Colonic mucosa (tissue), 4 donors: ENCODE measurements around the gene POMP. TPM values are rescaled to one million over a fixed set of nuclear protein-coding genes. Genes with fewer than 3 reads are reported as not detected.

Experiments
- DNase-seq: peaks from one replicate; pipeline ENCODE4 v3.0.0-alpha.2; 2020
- H3K27ac ChIP-seq: fragments of 200-600 bp; one replicate; pipeline ENCODE4 v1.8.0; 2021
- H3K27me3 ChIP-seq: fragments of 200-600 bp; one replicate; pipeline ENCODE4 v1.8.0; 2021
- H3K36me3 ChIP-seq: fragments of 200-600 bp; one replicate; pipeline ENCODE4 v1.8.0; 2021
- H3K4me1 ChIP-seq: fragments of 200-600 bp; one replicate; pipeline ENCODE4 v1.8.0; 2021; ENCODE audit warnings: mild to moderate bottlenecking
- H3K4me3 ChIP-seq: fragments of 200-600 bp; one replicate; pipeline ENCODE4 v1.8.0; 2021
- H3K9ac ChIP-seq, 2 donors: one replicate each; pipeline ENCODE4 v1.7.0; 2013; ENCODE audit warnings: control low read depth in 2 of 2, low read depth in 2 of 2, low read length in 2 of 2
- H3K9me3 ChIP-seq: fragments of 200-600 bp; one replicate; pipeline ENCODE4 v1.8.0; 2021
- intact Hi-C: fragments of 100-400 bp; cut with DNase I; formaldehyde crosslinking; loops from one replicate; pipeline ENCODE4 v1.14.1; 2022
- total RNA-seq, 2 donors: library from RNA; stranded (reverse); fragmentation: NEBNext Ultra II Directional in 1 of 2; extraction: Animal tissue kit (Norgen Biotek cat#: 25700) in 1 of 2; gene quantifications; one replicate each; pipeline ENCODE4 v1.2.1, GENCODE V29; 2021
- TF ChIP-seq, protein P1 (sequence below): fragments of 200-600 bp; IDR thresholded peaks from one replicate; pipeline ENCODE4 v1.8.0; 2022; ENCODE audit warnings: antibody characterized with exemption, mild to moderate bottlenecking
- donor health status: healthy.
- donor health status: DM: no; HTN: no; CAD: no.
- donor health status: DM: no; HTN: no; CAD: no.

The POMP gene
- total RNA-seq, 2 donors from 2014 or later, result 82.0 to 94.1 TPM

GRCh38 chr13:28718196-28718542, 59.2 kb downstream of the POMP start:
- no peaks in the 10 kb centered on the region for H3K36me3 ChIP-seq
- peak overlapping the region; percentile 61 for H3K4me3 ChIP-seq
- H3K27me3 ChIP-seq, result no peaks in the 10 kb centered on the region
- TF ChIP-seq, protein P1, sequence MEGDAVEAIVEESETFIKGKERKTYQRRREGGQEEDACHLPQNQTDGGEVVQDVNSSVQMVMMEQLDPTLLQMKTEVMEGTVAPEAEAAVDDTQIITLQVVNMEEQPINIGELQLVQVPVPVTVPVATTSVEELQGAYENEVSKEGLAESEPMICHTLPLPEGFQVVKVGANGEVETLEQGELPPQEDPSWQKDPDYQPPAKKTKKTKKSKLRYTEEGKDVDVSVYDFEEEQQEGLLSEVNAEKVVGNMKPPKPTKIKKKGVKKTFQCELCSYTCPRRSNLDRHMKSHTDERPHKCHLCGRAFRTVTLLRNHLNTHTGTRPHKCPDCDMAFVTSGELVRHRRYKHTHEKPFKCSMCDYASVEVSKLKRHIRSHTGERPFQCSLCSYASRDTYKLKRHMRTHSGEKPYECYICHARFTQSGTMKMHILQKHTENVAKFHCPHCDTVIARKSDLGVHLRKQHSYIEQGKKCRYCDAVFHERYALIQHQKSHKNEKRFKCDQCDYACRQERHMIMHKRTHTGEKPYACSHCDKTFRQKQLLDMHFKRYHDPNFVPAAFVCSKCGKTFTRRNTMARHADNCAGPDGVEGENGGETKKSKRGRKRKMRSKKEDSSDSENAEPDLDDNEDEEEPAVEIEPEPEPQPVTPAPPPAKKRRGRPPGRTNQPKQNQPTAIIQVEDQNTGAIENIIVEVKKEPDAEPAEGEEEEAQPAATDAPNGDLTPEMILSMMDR, result no peak
- intact Hi-C loops, result no loop called here
- peak overlapping the region; percentile 94 for H3K27ac ChIP-seq
- peak overlapping the region; percentile 77 to 89 for H3K9ac ChIP-seq
- H3K4me1 ChIP-seq, result no peaks in the 10 kb centered on the region
- DNase-seq, result no peak
- no peaks in the 10 kb centered on the region for H3K9me3 ChIP-seq

- Histone ChIP-seq H3K36me3 (no peaks in the 10 kb centered on the region), H3K9ac (peak within 1 kb of the TSS; percentile 77 to 89), H3K27ac (peak within 1 kb of the TSS; percentile 94), H3K27me3 (no peaks in the 10 kb centered on the region), H3K4me3 (peak within 1 kb of the TSS; percentile 61), H3K9me3 (no peaks in the 10 kb centered on the region), H3K4me1 (no peaks in the 10 kb centered on the region)
- intact Hi-C loops, result no loop called here
- TF ChIP-seq, protein P1, result no peak
- DNase-seq, result peak; percentile 98
Measured at GRCh38 chr13:28718543-28719226, 59.8 kb downstream of the POMP start, which contains the start of gene SLC46A3. Gene SLC46A3, minus strand, starts transcription at chr13:28718970. Its CDS starts 972 bp downstream, at chr13:28717998.

- Histone ChIP-seq H3K9ac (peak overlapping the region; percentile 60 to 89), H3K4me1 (no peaks in the 10 kb centered on the region), H3K27me3 (no peaks in the 10 kb centered on the region), H3K36me3 (no peaks in the 10 kb centered on the region), H3K27ac (peak overlapping the region; percentile 94), H3K9me3 (no peaks in the 10 kb centered on the region), H3K4me3 (peak overlapping the region; percentile 61)
- DNase-seq, result no peak
- intact Hi-C loops, result no loop called here
- TF ChIP-seq, protein P1, result no peak
Measured at GRCh38 chr13:28719227-28720055, 60.5 kb downstream of the POMP start.

DNA sequence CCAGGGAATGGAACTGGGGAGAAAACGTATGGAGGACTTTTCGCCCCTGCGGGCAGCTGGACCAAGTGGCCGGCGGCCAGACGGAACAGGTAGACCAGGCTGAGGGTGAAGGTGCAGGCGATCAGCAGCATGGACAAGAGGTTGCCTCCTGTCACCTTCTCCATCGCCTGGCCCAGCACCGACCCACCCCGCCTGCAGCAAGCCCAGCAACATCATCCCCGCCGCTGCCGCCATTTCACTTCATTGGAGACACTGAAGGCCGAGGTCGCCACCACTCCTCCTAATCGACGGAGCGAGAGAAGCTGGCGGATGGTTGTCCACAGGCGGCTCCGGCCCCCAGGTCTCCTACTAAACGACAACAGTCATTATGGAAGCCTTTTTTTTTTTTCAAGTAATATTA, 64.9 kb downstream of the POMP start:
- Histone ChIP-seq H3K27ac (no peak overlapping the region), H3K9ac (no peak overlapping the region)

GRCh38 chr13:28725046-28725610, 66.2 kb downstream of the POMP start:
- TF ChIP-seq, protein P1, result no peak
- Histone ChIP-seq H3K9me3 (no peaks in the 10 kb centered on the region), H3K36me3 (no peaks in the 10 kb centered on the region), H3K27me3 (no peaks in the 10 kb centered on the region), H3K27ac (no peak overlapping the region), H3K9ac (no peak overlapping the region), H3K4me3 (no peak overlapping the region), H3K4me1 (no peaks in the 10 kb centered on the region)
- intact Hi-C loops, result no loop called here
- DNase-seq, result no peak

More for the DNA sequence above, 64.9 kb downstream of the POMP start:
- intact Hi-C loops, result no loop called here
- Histone ChIP-seq H3K36me3 (no peaks in the 10 kb centered on the region), H3K27me3 (no peaks in the 10 kb centered on the region), H3K9me3 (no peaks in the 10 kb centered on the region), H3K4me1 (no peaks in the 10 kb centered on the region), H3K4me3 (no peak overlapping the region)
- TF ChIP-seq, protein P1, result no peak
- DNase-seq, result no peak

Other genes starting within 250 kb of the POMP start
- 10 to 100 TPM in 1 of 2 donors, 1 to 10 TPM in 1; 4.7 to 16.6 TPM for gene FLT1, start 164.0 kb upstream of the POMP start, total RNA-seq
- gene SLC46A3, start 59.8 kb downstream of the POMP start, total RNA-seq, result 10 to 100 TPM; 30.5 to 45.8 TPM
- gene MTUS2, start 161.2 kb downstream of the POMP start, total RNA-seq, result under 1 TPM; 0.11 to 0.40 TPM